HG03442 (cell line): Measurements from ENCODE around the gene CATSPERE.
"Not testable (repeated sequence)": the region's sequence is repeated elsewhere in the genome, so short reads cannot be mapped to it uniquely, and the experiment has no call there.

ENCODE experiments used
- ATAC-seq: cut with Tn5 transposase; IDR thresholded peaks from one replicate; pipeline ENCODE4 v1.9.1; 2021; ENCODE audit warnings: mild to moderate bottlenecking, moderate library complexity; ENCODE audit not compliant: unreplicated experiment

The CATSPERE gene

DNA sequence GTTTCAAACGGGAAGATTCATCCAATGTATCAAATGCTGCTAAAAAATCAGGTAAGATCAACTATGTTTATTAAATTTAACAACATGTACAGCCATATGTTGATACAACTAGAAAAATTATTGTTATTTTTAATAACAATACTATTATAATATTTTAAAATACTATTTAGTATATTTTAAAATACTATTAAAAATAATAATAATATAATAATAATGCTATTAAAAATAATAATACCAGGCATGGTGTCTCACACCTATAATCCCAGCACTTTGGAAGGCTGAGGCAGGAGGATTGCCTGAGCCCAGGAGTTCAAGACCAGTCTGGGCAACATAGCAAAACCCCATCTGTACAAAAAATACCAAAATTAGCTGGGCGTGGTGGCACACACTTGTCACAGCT lies 54.6 kb downstream of the CATSPERE start:
- ATAC-seq, result no peak

DNA sequence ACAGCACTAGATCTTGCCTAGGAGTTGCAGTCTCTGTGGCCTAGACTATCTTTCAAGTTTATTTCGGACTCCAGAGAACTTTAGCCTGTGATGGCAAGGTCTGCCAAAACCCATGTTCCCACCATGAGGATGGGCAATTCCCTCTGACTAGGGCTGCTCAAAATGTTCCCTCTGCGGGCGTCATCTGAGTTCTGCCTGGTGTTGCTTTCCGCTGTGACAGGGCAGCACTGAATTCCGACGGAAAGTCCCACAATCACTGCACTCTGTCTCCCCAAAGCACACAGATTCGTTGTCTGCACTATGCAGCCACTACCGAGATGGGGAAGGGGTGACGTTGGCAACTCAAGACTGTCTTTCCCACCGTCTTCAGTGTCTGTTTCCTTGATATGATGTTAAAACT lies 75.2 kb downstream of the CATSPERE start:
- ATAC-seq, result no peak

DNA sequence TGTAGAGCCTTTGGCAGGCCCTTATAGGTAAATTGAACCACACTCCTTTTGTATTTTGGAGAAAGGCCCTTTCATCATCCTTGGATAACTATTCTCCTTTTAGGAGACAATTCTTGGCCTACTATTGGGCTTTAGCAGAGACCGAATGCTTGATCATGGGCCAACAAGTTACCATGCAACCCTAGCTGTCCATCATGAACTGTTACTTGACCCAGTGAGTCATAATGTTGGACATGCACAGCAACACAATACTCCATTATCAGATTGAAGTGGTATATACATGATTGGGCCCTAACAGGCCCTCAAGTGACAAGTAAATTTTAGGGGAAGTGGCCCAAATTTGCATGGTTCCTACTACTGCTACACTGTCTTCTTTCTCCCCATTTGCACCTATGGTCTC lies 84.4 kb downstream of the CATSPERE start:
- no peak for ATAC-seq

DNA sequence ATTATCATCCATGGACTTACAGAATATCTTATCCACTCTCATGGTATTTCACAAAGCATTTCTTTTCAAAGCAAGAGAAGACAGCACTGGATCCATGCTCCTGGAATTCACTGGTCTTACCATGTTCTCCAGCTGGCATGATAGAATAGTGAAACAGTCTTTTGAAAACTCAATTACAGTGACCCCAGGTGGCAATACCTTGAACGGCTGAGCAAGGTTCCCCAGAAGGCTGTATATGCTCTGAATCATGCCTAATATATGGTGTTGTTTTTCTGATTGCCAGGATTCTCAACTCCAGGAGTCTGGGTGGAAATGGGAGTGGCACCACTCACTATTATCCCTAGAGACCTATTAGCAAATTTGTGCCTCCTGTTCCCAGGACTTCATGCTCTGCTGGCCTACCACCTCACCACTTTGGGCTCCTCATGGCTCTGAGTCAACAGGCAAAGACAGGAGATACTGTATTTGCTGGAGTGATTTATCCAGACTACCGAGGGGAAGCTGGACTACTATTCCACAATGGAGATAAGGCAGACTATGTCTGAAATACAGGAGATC lies 87.6 kb downstream of the CATSPERE start:
- no peak for ATAC-seq

DNA sequence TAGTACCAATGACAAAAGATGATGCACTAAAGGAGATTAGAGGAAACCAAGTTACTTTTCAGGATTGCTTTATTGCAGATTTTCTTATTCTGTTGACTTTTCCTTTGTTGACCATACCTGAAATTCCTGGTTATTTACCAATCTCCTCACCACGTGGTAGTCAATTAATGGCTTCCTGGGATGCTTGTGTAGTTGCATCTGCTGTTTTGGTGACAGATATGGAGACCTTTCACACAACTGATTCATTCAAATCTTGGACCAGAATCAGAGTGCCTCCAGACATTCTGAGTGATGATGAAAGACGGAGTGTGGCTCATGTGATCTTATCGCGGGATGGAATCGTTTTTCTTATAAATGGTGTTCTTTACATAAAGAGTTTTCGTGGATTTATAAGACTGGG lies 91.3 kb downstream of the CATSPERE start:
- no peak for ATAC-seq

DNA sequence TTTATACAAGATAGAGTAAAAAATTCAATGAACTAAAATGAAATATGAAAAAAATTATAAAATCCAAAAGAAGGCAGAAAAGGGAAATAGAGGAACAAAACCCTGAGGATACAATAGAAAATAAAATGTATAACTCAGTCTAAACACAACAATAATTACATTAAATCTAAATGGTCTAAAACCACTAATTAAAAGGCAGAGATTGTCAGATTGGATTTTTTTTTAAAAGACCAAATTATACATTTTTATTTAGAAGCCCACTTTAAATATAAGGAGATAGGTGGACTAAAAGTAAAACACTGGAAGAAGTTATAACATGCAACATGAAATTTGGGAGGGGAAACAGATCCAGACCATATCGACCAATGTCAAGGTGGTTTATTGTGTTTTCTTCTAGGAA lies 95.2 kb downstream of the CATSPERE start:
- no peak for ATAC-seq

DNA sequence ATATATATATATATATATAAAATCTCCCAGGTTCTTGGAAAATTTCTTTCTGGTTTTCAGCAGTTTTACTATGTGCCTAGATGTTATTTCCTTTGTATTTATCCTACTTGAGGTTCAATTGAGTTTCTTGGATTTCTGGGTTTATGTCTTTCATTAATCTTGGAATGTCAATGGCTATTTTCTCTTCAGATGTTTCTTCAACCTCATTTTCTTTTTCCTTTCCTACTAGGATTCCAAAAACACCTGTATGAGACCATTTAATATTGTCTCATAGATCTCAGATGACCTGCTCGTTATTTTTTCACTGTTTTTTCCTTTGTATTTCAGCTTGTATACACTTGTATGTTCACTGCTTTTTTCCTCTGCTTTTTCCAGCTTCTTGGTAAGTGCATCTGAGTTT lies 96.5 kb downstream of the CATSPERE start:
- no peak for ATAC-seq

DNA sequence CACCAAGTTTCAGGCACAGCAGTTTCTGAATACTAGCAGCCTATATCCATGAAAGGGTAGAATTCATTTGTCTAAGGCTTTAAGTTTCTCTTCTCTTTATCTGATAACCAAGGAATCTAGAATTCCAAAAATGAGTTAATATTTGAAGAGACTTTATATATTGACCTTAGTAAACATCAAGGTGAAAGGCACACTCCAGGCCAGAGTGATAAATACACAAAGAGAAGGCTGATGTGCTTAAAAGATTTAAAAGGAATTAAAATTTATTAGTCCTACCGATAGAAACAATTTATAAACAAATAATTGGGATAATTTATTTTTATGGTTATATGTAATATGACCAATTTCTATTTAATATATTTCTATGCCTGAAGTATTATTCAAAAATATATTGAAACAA lies 98.5 kb downstream of the CATSPERE start:
- no peak for ATAC-seq

DNA sequence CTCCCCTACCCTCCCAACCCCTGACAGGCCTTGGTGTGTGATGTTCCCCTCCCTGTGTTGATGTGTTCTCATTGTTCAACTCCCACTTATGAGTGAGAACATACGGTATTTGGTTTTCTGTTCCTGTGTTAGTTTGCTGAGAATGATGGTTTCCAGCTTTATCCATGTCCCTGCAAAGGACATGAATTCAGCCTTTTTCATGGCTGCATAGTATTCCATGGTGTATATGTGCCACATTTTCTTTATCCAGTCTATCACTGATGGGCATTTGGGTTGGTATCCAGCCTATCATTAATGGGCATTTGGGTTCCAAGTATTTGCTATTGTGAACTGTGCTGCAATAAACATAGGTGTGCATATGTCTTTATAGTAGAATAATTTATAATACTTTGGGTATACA lies 101.8 kb downstream of the CATSPERE start:
- ATAC-seq, result not testable (repeated sequence)

DNA sequence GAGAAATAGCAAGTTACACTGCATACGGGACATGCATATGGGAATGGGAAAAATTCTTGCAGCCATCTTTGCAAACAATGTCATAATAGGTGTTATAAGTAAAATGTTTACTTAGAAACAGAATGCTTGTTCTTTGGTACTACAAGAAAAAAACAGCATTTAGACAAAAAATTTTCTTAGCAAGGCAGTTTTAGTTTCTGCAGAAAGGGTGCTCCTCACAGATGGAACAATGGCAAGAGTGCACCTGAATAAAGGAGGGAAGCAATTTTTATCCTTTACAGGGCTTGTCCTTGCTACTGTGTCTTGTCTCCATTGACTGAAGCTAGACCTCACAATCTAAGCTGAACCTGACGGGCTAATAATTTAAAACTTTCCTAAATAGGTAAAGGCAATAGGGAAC lies 112.7 kb downstream of the CATSPERE start:
- no peak for ATAC-seq

DNA sequence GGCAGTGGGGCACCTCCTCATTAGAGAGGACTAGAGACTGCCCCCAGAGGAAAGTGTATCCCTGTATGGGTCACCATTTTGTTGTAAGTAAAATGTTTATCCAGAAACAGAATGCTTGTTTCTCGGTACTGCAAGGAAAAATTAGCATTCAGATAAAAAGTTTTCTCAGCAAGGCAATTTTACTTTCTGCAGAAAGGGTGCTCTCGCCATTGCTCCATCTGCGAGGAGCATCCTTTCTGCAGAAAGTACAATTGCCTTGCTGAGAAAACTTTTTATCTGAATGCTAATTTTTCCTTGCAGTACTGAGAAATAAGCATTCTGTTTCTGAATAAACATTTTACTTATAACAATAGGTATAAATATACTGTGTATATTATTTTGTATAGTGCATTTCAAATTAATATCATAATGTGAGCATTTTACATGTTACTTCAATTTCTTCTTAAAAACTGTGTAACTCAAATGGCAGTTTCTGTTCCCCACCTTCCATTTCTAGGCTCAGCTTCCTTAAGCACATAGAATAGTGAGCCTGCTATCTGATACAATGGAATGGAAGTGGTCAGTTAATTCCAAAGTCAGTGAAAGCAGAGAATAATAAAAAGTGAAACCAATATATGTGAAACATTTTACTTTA lies 115.3 kb downstream of the CATSPERE start:
- ATAC-seq, result no peak

DNA sequence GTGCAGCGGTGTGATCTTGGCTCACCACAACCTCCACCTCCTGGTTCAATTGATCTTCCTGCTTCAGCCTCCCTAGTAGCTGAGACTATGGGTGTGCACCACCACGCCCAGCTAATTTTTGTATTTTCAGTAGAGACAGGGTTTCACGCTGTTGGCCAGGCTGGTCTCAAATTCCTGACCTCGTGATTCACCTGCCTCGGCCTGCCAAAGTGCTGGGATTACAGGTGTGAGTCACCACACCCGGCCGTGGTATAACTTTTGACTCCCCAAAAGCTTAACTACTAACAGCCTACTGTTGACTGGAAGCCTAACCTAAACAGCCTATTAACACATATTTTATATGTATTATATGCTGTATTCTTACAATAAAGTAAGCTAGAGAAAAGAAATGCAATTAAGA lies 117.1 kb downstream of the CATSPERE start:
- not testable (repeated sequence) for ATAC-seq

DNA sequence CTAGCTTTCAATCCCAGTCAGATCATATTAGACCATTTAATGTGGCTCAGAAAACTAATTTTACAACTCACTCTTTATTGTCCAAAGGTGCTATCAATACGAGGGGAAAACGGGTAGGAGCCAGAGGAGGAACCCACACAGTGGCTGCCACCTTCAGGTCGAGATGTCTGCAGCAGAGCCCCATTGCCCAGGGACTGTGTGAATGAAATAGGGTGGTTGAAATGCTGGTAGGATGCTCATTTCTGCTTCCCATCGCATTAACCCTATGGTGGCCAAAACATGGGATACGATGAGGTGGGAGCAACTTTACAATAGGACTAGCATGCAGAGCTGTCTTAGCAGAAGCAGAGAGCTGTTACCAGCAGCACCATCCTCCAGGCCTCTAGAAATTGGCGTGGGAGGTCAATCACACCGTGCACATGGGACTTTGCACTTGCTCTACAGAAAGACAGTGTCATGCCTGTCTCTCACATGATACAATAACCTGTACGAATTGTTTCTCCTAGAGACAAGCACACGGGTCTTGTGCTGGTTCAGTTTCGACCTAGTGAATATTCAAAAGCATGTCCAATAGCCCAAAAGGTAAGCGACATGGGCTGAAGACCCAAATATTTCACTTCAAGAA lies 122.4 kb downstream of the CATSPERE start:
- ATAC-seq, result no peak

DNA sequence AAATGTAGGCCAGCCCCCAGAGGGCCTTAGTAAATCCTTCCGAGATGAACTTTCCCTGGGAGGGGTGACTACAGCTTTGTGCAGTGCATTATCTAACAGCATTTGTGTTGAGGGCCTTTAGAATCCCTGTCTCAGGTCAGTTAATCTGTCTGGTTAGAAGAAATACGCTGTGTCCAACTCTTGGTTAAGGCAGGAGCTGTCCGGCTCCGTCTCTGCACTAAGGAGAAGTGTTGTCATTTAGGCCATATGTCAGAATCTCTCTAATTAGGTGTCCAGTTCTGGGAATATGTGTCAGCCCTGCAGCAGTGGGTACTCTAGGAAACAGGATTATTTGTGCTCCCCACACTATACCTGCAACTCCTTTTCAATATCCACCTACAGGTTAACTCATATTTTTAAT lies 124.8 kb downstream of the CATSPERE start:
- no peak for ATAC-seq

DNA sequence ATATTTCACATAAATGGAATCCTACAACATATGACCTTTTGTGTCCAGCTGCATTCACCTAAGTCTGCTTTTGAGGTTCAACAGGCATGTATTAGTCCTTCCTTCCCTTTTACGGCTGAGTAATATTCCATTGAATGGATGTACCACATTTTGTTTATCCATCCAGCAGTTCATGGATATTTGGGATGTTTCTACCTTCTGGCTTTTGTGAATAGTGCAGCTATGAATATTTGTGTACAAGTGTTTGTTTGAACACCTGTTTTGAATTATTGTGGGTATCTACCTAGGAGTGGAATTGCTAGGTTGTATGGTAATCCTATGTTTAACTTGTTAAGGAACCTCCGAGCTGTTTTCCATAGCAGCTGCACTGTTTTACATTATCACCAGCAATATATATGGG lies 129.6 kb downstream of the CATSPERE start:
- ATAC-seq, result no peak

DNA sequence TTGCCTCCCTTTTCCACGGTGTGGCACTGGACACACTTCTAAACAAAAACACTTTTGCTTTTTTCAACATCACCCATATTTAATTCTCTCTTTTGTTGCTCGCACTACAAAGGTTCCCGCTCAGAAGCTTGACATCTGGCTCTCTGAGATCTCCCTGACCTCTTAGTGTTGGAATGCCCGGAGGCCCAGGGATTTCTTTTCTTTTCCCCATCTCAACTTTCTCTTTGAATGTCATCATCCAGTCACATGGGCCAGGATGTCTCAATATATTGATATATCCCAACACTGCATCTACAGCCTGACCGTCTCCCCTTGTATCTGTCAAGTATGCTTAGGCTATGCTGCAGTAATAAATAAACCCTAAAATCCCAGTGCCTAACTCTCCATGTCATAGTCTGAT lies 137.5 kb downstream of the CATSPERE start:
- ATAC-seq, result no peak

DNA sequence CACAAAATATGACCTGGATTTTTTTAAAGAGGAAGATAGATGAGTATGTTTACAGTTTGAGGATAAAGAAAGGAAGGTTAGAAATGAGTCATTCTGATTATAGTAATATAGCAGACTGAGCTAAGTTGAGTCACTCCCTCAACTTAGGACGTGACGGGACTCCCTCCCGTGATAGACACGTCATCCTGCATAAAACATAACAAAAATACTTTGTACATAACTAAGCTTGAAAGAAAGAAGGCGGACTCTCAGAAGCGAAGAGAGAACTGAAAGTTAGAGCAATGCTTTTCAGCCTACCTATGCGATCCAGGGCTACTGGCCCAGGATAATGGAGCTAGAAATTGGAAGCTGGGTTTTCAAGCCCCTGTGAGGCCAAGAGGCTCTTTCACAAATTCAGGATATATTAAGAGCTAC lies 138.9 kb downstream of the CATSPERE start:
- peak; percentile 98 for ATAC-seq

DNA sequence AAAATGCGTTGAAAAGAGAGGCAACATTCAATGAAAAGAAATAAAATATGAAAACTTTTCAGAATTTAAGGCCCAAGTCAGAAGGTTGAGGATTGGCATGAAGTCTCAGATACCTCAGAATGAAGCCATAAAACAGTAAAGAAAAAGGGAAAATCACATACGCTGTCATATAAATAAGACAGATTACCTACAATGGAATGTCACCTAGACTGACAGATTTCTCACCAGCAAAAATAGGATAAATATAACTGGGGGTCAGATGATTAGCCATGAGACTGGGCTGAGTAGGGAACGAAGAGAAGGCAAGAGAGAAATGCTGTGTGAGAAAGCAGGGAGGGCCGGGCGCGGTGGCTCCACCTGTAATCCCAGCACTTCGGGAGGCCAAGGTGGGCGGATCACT lies 140.3 kb downstream of the CATSPERE start:
- no peak for ATAC-seq

DNA sequence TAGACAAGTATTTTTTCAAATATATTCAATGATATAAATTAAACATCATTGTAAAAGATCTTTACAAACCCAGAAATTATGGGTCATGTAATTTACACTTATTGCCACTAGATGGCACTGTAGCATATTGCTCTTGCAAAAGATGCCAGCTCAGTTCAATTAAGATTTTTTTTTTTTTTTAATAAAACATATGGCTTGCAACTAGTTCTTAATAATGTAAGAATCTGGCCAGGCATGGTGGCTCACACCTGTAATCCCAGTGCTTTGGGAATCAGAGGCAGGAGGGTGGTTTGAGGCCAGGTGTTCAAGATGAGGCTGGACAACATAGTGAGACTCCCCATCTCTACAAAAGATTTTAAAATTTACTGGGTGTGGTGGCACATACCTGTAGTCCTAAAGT lies 142.4 kb downstream of the CATSPERE start:
- ATAC-seq, result no peak

DNA sequence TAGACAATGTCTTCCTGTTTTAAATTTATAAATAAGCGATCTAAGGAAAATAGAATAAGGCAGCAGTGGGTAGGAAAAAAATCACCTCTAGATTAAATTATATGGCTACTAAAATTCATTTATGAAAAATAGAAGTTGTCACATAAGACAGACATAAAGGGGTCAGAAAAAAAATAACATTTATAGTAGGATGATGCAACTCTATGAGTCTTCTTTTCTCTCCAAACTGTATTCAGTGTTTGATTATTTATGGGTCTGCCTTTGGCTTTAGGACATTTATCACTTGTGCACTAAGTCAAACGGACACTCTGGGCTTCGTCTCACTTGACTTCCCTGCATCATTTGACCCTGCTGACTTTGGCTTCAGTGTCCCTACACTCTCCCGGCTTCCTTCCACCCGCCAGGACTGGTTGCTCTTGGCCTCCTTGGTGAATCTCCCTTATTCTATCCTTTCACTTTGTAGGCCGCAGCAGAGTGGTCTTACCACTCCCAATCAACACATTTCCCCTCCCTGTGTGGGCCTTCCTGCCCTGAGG lies 144.8 kb downstream of the CATSPERE start:
- ATAC-seq, result no peak

DNA sequence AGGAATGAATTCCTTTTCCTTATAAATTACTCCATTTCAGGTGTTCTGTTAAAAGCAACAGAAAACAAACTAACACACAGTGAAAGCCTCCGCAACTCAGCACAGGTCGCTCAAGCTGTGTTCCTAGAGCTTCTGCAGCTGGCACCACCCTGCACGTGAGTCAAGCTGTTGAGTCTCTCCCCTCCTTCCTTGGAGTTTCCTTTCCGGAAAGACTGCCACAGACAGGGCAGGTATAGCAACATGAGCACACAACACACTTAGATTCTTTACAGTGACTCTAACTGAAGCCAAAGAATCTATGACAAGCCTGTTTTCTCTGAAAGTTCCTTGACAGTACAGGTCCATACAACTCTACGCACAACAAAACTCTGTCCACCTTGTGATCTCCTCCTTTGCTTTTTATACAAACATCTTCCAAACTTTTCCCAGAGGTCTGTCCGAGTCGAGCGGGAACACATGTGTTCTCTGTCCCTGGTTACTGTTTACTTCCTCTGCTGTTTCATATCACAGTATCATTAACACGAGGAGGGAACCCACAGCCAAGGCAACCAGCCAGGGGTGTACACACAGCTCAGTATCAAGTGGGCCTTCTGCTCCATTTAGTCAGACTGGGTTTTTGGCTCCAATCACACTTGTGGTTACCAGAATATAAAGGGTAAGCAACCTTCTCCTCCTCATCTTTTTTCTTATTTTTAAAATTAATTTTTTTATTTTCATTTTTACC lies 153.2 kb downstream of the CATSPERE start:
- no peak for ATAC-seq

DNA sequence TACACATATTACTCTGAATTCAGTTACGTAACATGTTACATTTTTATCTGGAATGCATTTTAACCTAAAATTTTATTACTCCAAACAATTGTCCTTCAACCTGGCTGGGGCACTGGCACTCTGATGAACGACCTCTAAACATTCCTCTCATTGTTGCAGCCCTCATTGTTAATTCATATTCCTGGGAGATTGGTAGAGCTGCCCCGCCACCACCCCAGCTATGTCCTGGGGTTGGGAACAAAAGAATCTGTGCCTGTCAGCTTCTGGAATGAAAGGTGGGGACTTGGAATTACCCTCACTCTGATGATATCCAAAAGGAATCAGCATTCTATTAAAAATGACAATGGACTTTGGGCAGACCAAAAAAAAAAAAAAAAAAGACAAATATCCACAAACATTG lies 153.8 kb downstream of the CATSPERE start:
- ATAC-seq, result no peak
